Suprapubic skin (tissue), 4 donors: ENCODE results near the gene CYP2B6. TPM values are rescaled to one million over a fixed set of nuclear protein-coding genes. Genes with fewer than 3 reads are reported as not detected.

Experiments
- DNase-seq, 2 donors: peaks; one replicate each; pipeline ENCODE4 v3.0.0-alpha.2; 2019; ENCODE audit warnings: low spot score in 2 of 2
- H3K27ac ChIP-seq: fragments of 200-600 bp; sonication (generic); one replicate; pipeline ENCODE4 v1.5.1; 2019
- H3K27me3 ChIP-seq: fragments of 200-600 bp; sonication (generic); one replicate; pipeline ENCODE4 v1.5.1; 2019
- H3K36me3 ChIP-seq: fragments of 200-600 bp; sonication (generic); one replicate; pipeline ENCODE4 v1.5.1; 2019
- H3K4me1 ChIP-seq: fragments of 200-600 bp; sonication (generic); one replicate; pipeline ENCODE4 v1.5.1; 2019
- H3K4me3 ChIP-seq: fragments of 200-600 bp; sonication (generic); one replicate; pipeline ENCODE4 v1.5.1; 2019; ENCODE audit warnings: mild to moderate bottlenecking
- H3K9me3 ChIP-seq: fragments of 200-600 bp; sonication (generic); one replicate; pipeline ENCODE4 v1.5.1; 2019
- EP300 ChIP-seq: sonication (generic); formaldehyde crosslinking; IDR thresholded peaks from one replicate; pipeline ENCODE4 v1.6.1; 2017; ENCODE audit warnings: antibody characterized with exemption
- POLR2A ChIP-seq, 2 donors: fragments of 450-650 bp; IDR thresholded peaks; one replicate each; pipeline ENCODE4 v1.6.1; 2017; ENCODE audit warnings: antibody characterized with exemption in 2 of 2, mild to moderate bottlenecking in 2 of 2, moderate library complexity in 2 of 2
- POLR2AphosphoS5 ChIP-seq, 3 donors: sonication (generic); formaldehyde crosslinking; IDR thresholded peaks; one replicate each; pipeline ENCODE4 v1.6.1; 2017; ENCODE audit warnings: antibody characterized with exemption in 3 of 3
- WGBS: methylation state at CpG from one replicate; pipeline ENCODE4 v1.1.5; 2018; 5-methylcytosine and 5-hydroxymethylcytosine counted together
- total RNA-seq, 4 donors: library from RNA; depleted of rRNA; stranded (reverse); fragments of >200 nt; gene quantifications; one replicate each; pipeline ENCODE4 v1.1.0, GENCODE V29; 2016
- TF ChIP-seq, protein P1 (sequence below), 2 donors: fragments of 200-600 bp in 1 of 2; fragments of 450-650 bp in 1 of 2; sonication (generic) in 1 of 2; IDR thresholded peaks; one replicate each; pipeline ENCODE4 v1.5.1; 2016 to 2019; ENCODE audit warnings: antibody characterized with exemption in 2 of 2, mild to moderate bottlenecking in 1 of 2, moderate library complexity in 1 of 2

The CYP2B6 gene
- total RNA-seq = 1 to 10 TPM in 2 of 4 donors, under 1 TPM in 1, not detected in 1; 0.13 to 4.2 (median 1.0) TPM

DNA sequence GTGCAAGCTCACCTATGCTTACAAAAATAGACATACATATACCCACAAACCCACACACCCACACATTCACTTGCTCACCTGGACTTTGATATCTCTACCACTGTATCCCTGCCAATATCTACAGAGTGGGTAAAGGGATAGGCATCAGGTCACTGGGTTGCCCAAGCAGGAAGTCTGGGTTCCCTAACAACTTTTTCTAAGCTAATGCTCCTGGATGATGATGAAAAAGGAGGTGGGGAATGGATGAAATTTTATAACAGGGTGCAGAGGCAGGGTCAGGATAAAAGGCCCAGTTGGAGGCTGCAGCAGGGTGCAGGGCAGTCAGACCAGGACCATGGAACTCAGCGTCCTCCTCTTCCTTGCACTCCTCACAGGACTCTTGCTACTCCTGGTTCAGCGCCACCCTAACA lies at the start of gene CYP2B6:
TSS of gene CYP2B6 (plus strand) at position 311 of the 410 bp plus-strand sequence. CDS start at position 335, 24 bp downstream.
- TF ChIP-seq, protein P1, sequence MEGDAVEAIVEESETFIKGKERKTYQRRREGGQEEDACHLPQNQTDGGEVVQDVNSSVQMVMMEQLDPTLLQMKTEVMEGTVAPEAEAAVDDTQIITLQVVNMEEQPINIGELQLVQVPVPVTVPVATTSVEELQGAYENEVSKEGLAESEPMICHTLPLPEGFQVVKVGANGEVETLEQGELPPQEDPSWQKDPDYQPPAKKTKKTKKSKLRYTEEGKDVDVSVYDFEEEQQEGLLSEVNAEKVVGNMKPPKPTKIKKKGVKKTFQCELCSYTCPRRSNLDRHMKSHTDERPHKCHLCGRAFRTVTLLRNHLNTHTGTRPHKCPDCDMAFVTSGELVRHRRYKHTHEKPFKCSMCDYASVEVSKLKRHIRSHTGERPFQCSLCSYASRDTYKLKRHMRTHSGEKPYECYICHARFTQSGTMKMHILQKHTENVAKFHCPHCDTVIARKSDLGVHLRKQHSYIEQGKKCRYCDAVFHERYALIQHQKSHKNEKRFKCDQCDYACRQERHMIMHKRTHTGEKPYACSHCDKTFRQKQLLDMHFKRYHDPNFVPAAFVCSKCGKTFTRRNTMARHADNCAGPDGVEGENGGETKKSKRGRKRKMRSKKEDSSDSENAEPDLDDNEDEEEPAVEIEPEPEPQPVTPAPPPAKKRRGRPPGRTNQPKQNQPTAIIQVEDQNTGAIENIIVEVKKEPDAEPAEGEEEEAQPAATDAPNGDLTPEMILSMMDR (IDR thresholded peaks at IDR 0.05) = no peak
- TF ChIP-seq EP300 (no peak), POLR2AphosphoS5 (IDR thresholded peaks at IDR 0.05) (no peak), POLR2A (IDR thresholded peaks at IDR 0.05) (no peak)
- H3K36me3 ChIP-seq = no peaks in the 10 kb centered on the region
- 87% methylated on average over 2 of the region's 2 CpGs for WGBS

DNA sequence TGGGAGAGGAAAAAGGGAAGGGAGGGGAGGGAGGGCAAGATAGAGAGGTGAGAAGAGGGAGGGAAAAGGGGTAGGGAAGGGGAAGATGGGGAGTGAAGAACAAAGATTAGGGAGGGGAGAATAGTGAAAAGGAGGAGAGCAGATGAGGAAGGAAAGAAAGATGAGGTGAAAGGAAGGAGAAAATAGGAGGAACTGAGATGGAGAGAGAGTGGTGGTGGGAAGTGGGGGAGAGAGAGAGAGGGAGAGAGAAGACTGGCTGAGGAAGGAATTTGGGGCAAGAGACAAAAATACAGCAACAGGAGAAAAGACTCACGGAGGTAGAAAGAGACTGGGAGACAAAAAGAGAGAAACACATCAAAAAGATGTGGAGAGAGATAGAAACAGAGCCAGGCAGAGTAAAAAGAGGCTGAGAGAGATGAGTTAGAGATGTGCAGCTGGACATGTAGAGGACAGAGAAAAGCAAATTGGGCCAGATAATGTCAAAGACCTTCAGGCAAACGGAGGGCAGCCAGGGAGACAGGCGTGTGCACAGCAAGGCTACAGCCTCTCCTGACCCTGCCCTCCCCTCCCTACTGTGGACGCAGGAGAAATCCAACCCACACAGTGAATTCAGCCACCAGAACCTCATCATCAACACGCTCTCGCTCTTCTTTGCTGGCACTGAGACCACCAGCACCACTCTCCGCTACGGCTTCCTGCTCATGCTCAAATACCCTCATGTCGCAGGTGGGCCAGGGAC lies 49.4 kb upstream of the CYP2B6 start:
- H3K9me3 ChIP-seq = no peaks in the 10 kb centered on the region
- no peak for DNase-seq
- H3K27me3 ChIP-seq = peaks cover 8% of the 10 kb centered on the region
- H3K36me3 ChIP-seq = no peaks in the 10 kb centered on the region
- WGBS = 75% methylated on average over 9 of the region's 9 CpGs
- H3K4me1 ChIP-seq = no peaks in the 10 kb centered on the region
- no peak overlapping the region for H3K27ac ChIP-seq
- H3K4me3 ChIP-seq = no peak overlapping the region
- TF ChIP-seq POLR2AphosphoS5 (IDR thresholded peaks at IDR 0.05) = no peak
- TF ChIP-seq EP300 = no peak
- TF ChIP-seq, protein P1 (IDR thresholded peaks at IDR 0.05) = no peak
- no peak for TF ChIP-seq POLR2A (IDR thresholded peaks at IDR 0.05)

More for the DNA sequence above, at the start of gene CYP2B6:
- no peak within 1 kb of the TSS for H3K27ac ChIP-seq
- H3K27me3 ChIP-seq = peaks cover 6% of the 10 kb centered on the region
- no peaks in the 10 kb centered on the region for H3K4me1 ChIP-seq
- no peak for DNase-seq
- no peak within 1 kb of the TSS for H3K4me3 ChIP-seq
- no peaks in the 10 kb centered on the region for H3K9me3 ChIP-seq

DNA sequence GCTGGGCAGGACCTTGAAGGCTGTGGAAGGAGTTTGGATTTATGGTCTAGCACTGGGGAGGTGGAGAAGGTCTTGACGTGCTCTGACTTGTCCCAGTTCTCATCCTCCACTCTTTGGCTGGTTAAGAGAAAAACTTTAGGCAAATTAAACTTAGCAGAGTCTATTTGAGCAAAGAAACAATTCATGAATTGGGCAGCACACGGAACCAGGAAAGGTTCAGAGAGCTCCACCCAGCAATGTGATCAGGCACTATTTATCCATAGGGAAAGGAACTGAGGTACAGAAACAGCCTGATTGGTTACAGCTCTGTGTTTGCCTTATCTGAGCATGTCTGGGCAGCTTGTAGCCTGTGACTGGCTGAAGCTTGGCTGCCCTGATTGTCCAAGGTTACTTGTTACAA lies 45.4 kb upstream of the CYP2B6 start:
- DNase-seq = no peak
- no peak overlapping the region for H3K4me3 ChIP-seq
- no peaks in the 10 kb centered on the region for H3K9me3 ChIP-seq
- no peak overlapping the region for H3K27ac ChIP-seq
- H3K4me1 ChIP-seq = no peaks in the 10 kb centered on the region
- TF ChIP-seq POLR2A (IDR thresholded peaks at IDR 0.05) (no peak), EP300 (no peak), POLR2AphosphoS5 (IDR thresholded peaks at IDR 0.05) (no peak)
- TF ChIP-seq, protein P1 (IDR thresholded peaks at IDR 0.05) = no peak
- H3K36me3 ChIP-seq = no peaks in the 10 kb centered on the region
- H3K27me3 ChIP-seq = no peaks in the 10 kb centered on the region
- WGBS = 49% methylated on average over 2 of the region's 2 CpGs

DNA sequence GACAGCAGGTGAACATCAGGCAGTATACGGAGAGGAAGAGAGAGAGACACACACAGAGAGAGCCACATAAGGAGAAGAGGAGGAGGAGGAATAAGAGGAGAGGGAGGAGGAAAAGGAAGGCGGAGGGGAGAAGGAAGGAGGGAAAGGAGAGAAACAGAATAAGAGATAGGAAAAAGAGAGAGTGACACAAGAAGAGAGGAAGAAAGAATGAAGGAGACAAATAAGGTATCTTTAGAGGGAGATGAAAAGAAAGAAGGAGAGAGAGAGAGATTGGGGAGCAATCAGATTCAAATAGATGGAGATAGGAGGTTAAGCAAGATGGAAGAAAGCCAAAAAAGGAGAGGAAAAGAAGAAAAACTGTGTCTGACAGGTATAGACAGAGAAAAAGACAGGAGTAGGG lies 44.0 kb upstream of the CYP2B6 start:
- H3K9me3 ChIP-seq = no peaks in the 10 kb centered on the region
- no peak overlapping the region for H3K27ac ChIP-seq
- no peaks in the 10 kb centered on the region for H3K36me3 ChIP-seq
- no peaks in the 10 kb centered on the region for H3K4me1 ChIP-seq
- DNase-seq = no peak
- no peak for TF ChIP-seq POLR2AphosphoS5 (IDR thresholded peaks at IDR 0.05)
- TF ChIP-seq, protein P1 (IDR thresholded peaks at IDR 0.05) = no peak
- no peak for TF ChIP-seq EP300
- no peak for TF ChIP-seq POLR2A (IDR thresholded peaks at IDR 0.05)
- no peak overlapping the region for H3K4me3 ChIP-seq
- no peaks in the 10 kb centered on the region for H3K27me3 ChIP-seq
- WGBS = 78% methylated on average over 2 of the region's 2 CpGs

DNA sequence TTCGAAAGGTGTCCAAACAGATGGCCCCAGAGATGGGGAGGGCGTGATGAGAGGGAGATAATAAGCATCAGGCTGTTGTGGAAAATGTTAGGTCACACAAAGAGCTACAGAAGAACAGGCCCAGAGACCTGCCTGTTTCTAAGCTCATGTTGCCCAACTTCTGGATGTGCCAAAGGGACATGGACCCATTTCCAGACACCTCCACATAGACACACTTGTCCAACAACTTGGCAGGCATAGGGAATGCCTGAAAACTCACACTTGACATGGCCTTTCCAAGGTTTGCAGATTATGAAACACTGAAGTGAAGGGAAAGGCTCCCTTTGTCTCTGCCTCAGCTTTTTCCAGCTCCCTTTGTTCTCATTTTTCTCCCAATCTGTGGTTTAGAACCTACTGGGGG lies 43.5 kb upstream of the CYP2B6 start:
- no peak for DNase-seq
- Histone ChIP-seq H3K27me3 (no peaks in the 10 kb centered on the region), H3K36me3 (no peaks in the 10 kb centered on the region), H3K9me3 (no peaks in the 10 kb centered on the region), H3K27ac (no peak overlapping the region), H3K4me1 (no peaks in the 10 kb centered on the region), H3K4me3 (no peak overlapping the region)
- no peak for TF ChIP-seq POLR2A (IDR thresholded peaks at IDR 0.05)
- TF ChIP-seq, protein P1 (IDR thresholded peaks at IDR 0.05) = no peak
- no peak for TF ChIP-seq EP300
- no peak for TF ChIP-seq POLR2AphosphoS5 (IDR thresholded peaks at IDR 0.05)
- WGBS = 24% methylated on average over 2 of the region's 2 CpGs
